Naive thymus-derived CD8-positive, alpha-beta T cell (primary cell): ENCODE results near the gene MFGE8. TPM values are rescaled to one million over a fixed set of nuclear protein-coding genes. Genes with fewer than 3 reads are reported as not detected.

Source experiments
- ATAC-seq, 2 donors: fragments of 150-1000 bp; cut with Tn5 transposase in 1 of 2; sonication (Bioruptor Pico), chemical (Tn5 transposase) in 1 of 2; 1 replicate in 1 of 2; 2 replicates in 1 of 2; pipeline ENCODE4 v1.10.0; 2021; ENCODE audit warnings: mild to moderate bottlenecking in 2 of 2, moderate library complexity in 2 of 2
- POLR2A ChIA-PET: fragments of 350-600 bp; sonication (Branson Sonifier 250); formaldehyde crosslinking; loops from one replicate; lab custom pipeline; 2021; ENCODE audit warnings: antibody characterized with exemption; lab: Charles Lee
- DNase-seq, 10 donors: peaks; one replicate each; pipeline versions ENCODE4 v3.0.0 to v3.0.0-alpha.2; 2020 to 2022
- H3K27ac Mint-ChIP-seq, 10 donors: one replicate each; pipeline ENCODE4 v1.8.0; 2020 to 2022; ENCODE audit warnings: mild to moderate bottlenecking in 10 of 10, mixed read lengths in 10 of 10, moderate library complexity in 4 of 10, inconsistent platforms in 1 of 10
- H3K27me3 Mint-ChIP-seq, 5 donors: one replicate each; pipeline ENCODE4 v1.8.0; 2021 to 2022; ENCODE audit warnings: mixed read lengths in 5 of 5
- H3K36me3 Mint-ChIP-seq, 3 donors: one replicate each; pipeline ENCODE4 v1.8.0; 2020 to 2022; ENCODE audit warnings: mixed read lengths in 3 of 3, mild to moderate bottlenecking in 2 of 3, inconsistent platforms in 1 of 3
- H3K4me1 Mint-ChIP-seq, 4 donors: one replicate each; pipeline ENCODE4 v1.8.0; 2021 to 2022; ENCODE audit warnings: mixed read lengths in 4 of 4
- H3K4me3 Mint-ChIP-seq, 10 donors: one replicate each; pipeline ENCODE4 v1.8.0; 2020 to 2022; ENCODE audit warnings: mild to moderate bottlenecking in 10 of 10, mixed read lengths in 10 of 10, moderate library complexity in 6 of 10, inconsistent platforms in 1 of 10
- H3K9me3 Mint-ChIP-seq, 9 donors: one replicate each; pipeline ENCODE4 v1.8.0; 2020 to 2022; ENCODE audit warnings: mixed read lengths in 9 of 9, mild to moderate bottlenecking in 3 of 9, inconsistent platforms in 1 of 9, moderate library complexity in 1 of 9
- polyA plus RNA-seq, 3 donors: library from polyadenylated mRNA; unstranded; fragments of 300-500 nt; fragmentation: Illumina TruSeq; gene quantifications; one replicate each; pipeline ENCODE4 v1.2.3, GENCODE V29; 2021
- total RNA-seq, 8 experiments: library from RNA in 2 of 8; stranded (reverse) in 2 of 8; gene quantifications; one replicate each; pipeline ENCODE4 v1.2.3 and lab custom pipeline; 2021 to 2026

MFGE8 gene
- total and polyA plus RNA-seq, 5 experiments from 2014 or later: 3.4 to 235 (median 11.2) TPM

DNA sequence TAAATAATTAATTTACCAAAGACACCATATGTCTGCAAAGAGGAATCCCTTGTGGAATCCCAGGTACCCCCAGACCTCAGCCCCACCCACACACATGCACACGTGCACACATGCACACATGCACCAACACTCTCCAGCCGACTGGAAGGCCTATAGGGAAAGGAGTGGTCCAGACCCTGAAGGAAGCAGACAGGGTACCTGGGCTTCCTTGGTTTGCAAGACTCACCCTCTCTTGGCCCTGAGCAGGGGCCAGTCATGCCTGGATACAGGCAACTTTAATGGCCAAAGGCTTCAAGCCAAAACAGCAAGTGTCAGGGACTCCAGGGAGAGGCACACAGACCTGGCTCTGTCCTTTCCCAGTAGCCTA lies 8.9 kb downstream of the MFGE8 start:
- Mint-ChIP-seq H3K27me3 (no peaks in the 10 kb centered on the region), H3K36me3 (peaks cover 0 to 22% (median 1%) of the 10 kb centered on the region in 3 donors), H3K4me3 (peak overlapping the region; percentile 5 to 87 (median 60)), H3K9me3 (no peaks in the 10 kb centered on the region), H3K4me1 (peaks cover 28 to 57% (median 46%) of the 10 kb centered on the region in 4 donors), H3K27ac (peak overlapping the region; percentile 84 to 98 (median 96))
- DNase-seq (no peak), ATAC-seq (peak in 1 of 2 donors; percentile 1)
- POLR2A ChIA-PET: interaction anchor here (0.5 to 2.9 kb wide), 14 partner anchors 9 to 474 kb away, joined by 3 to 30 read pairs (median 5); partner anchors contain the start of genes ABHD2, HAPLN3, ISG20 and MFGE8

- peak overlapping the region in 3 of 10 donors; percentile 8 to 36 (median 12) for H3K4me3 Mint-ChIP-seq
- DNase-seq: no peak
- no peak for ATAC-seq
- H3K9me3 Mint-ChIP-seq: no peaks in the 10 kb centered on the region
- POLR2A ChIA-PET: interaction anchor here (0.7 to 2.8 kb wide), 4 partner anchors 10 to 281 kb away, joined by 3 to 17 read pairs (median 7); partner anchors contain the start of genes ISG20 and MFGE8
- H3K36me3 Mint-ChIP-seq: peaks cover 0 to 18% (median 1%) of the 10 kb centered on the region in 3 donors
- H3K27ac Mint-ChIP-seq: peak overlapping the region; percentile 84 to 98 (median 96)
- peaks cover 25 to 54% (median 41%) of the 10 kb centered on the region in 4 donors for H3K4me1 Mint-ChIP-seq
- no peaks in the 10 kb centered on the region for H3K27me3 Mint-ChIP-seq
Measured at GRCh38 chr15:88902846-88903245, 10.3 kb downstream of the MFGE8 start.

DNA sequence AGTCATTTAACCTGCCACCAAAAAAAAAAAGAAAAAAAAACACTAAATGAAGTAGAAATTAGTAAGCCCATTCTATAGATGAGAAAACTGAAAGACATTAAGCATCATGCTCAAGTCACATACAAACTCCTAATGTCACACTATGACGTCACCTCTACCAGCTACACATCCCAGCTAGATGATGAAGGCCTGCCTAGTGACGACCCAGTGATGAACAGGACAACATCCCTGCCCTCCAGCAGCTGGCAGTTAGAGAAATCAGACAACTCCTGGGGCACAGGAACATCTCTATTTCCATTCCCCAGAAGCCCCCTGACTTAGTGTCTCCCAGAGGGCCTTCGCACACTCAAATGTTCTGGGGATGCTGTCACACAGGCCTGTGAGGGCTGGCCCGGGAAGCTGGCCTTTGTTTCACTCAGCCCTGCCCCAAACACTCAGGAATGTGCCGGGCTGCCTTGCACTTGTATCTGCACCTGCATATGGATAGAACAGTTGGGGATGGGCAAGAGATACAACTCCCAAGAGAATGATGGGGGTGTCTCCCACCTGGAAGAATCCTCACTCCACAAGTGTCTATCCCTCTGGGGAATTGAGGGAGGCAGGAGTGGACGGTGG lies 10.9 kb downstream of the MFGE8 start:
- H3K27ac Mint-ChIP-seq: peak overlapping the region; percentile 48 to 98 (median 96)
- ATAC-seq (no peak), DNase-seq (no peak)
- H3K36me3 Mint-ChIP-seq: peaks cover 0 to 18% (median 1%) of the 10 kb centered on the region in 3 donors
- POLR2A ChIA-PET: interaction anchor here (1.5 to 2.8 kb wide), 3 partner anchors 10 to 432 kb away, joined by 3 to 17 read pairs (median 6); partner anchors contain the start of genes MFGE8 and POLG
- no peaks in the 10 kb centered on the region for H3K9me3 Mint-ChIP-seq
- no peaks in the 10 kb centered on the region for H3K27me3 Mint-ChIP-seq
- H3K4me3 Mint-ChIP-seq: no peak overlapping the region
- peaks cover 30 to 58% (median 45%) of the 10 kb centered on the region in 4 donors for H3K4me1 Mint-ChIP-seq

DNA sequence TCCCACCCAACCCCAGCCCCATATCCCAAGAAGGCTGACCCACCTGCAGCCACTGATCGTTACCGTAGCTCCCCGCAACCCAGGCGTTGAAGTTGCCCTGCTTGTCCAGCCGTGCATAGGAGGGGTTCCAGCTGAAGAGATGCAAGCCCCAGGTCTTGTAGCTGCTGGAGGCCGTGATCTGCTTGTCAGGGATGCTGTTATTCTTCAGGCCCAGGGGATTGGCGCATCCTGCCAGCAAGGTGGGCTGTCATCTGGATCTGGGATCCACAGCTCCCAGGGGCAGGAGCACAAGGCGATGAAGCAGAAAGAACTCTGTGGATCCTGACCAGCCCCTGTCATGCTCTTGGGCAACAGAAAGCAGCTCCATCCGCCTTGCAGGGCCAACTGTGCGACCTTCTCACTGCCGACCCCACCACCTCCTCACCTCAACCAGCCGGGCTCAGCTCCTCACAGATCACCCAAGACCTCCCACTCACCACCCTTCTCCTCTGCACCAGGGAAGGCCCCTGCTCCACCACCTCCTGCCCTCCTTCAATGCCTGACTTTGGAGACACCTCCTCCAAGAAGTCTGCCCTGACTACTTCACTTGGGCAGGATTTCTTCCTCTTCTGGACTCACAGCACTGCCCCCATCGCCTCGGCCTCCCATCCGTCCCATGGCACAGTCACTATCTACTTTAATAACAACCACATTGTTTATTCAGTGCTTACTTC lies 11.5 kb downstream of the MFGE8 start:
- peaks cover 32 to 65% (median 52%) of the 10 kb centered on the region in 4 donors for H3K4me1 Mint-ChIP-seq
- H3K27me3 Mint-ChIP-seq: no peaks in the 10 kb centered on the region
- peaks cover 0 to 18% (median 0%) of the 10 kb centered on the region in 3 donors for H3K36me3 Mint-ChIP-seq
- POLR2A ChIA-PET: interaction anchor here (1.5 to 2.8 kb wide), 3 partner anchors 11 to 432 kb away, joined by 3 to 17 read pairs (median 6); partner anchors contain the start of genes MFGE8 and POLG
- H3K4me3 Mint-ChIP-seq: no peak overlapping the region
- H3K9me3 Mint-ChIP-seq: no peaks in the 10 kb centered on the region
- DNase-seq (no peak), ATAC-seq (no peak)
- H3K27ac Mint-ChIP-seq: peak overlapping the region in 9 of 10 donors; percentile 20 to 98 (median 72)

DNA sequence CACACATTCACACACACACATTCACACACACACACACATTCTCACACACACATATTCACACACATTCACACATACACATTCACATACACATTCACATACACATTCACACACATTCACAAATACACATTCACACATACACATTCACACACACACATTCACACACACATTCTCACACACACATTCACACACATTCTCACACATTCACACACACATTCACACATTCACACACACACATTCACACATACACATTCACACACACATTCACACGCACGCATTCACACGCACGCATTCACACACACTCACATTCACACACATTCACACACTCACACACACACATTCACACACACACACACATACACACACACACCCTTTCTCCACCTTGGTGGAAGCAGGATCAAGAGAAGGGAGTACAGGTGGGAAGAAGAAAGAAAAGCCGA lies 12.2 kb downstream of the MFGE8 start:
- Mint-ChIP-seq H3K27ac (peak overlapping the region in 7 of 10 donors; percentile 17 to 98 (median 39)), H3K36me3 (peaks cover 0 to 18% (median 0%) of the 10 kb centered on the region in 3 donors), H3K9me3 (no peaks in the 10 kb centered on the region), H3K4me3 (peak overlapping the region in 2 of 10 donors; percentile 5 to 55), H3K27me3 (no peaks in the 10 kb centered on the region), H3K4me1 (peaks cover 36 to 64% (median 56%) of the 10 kb centered on the region in 4 donors)
- POLR2A ChIA-PET: interaction anchor here (1.5 to 2.8 kb wide), 2 partner anchors 12 to 433 kb away, joined by 3 to 17 read pairs; partner anchors contain the start of genes MFGE8 and POLG
- DNase-seq (no peak), ATAC-seq (no peak)

GRCh38 chr15:88900309-88900981 lies 12.7 kb downstream of the MFGE8 start:
- H3K9me3 Mint-ChIP-seq: no peaks in the 10 kb centered on the region
- DNase-seq (no peak), ATAC-seq (no peak)
- peaks cover 0 to 3% (median 0%) of the 10 kb centered on the region in 5 donors for H3K27me3 Mint-ChIP-seq
- peak overlapping the region in 8 of 10 donors; percentile 17 to 98 (median 58) for H3K27ac Mint-ChIP-seq
- POLR2A ChIA-PET: no interaction called here
- peak overlapping the region in 2 of 10 donors; percentile 5 to 55 for H3K4me3 Mint-ChIP-seq
- H3K4me1 Mint-ChIP-seq: peaks cover 38 to 67% (median 57%) of the 10 kb centered on the region in 4 donors
- H3K36me3 Mint-ChIP-seq: peaks cover 0 to 18% (median 0%) of the 10 kb centered on the region in 3 donors

DNA sequence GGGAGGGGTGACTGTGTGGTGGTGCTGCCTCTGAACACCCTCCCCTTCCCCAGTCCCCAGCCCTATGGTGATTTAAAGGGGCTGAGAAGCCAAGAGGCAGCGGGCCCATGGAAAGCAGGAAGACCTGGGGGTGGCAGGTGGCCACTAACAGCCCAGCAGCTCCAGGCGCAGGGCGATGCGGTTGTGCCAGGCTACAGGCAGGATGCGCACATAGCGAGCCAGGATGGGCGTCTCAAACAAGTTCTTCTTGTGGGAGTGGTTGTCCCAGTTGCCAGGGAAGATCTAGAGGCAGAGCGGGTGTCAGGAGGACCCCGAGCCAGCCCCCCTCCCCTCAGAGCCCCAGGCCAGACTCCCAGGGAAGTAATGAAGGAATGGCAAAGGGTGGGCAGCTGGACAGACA lies 13.9 kb downstream of the MFGE8 start:
- POLR2A ChIA-PET: interaction anchor here (0.7 kb wide), 1 partner anchor 11 kb away, joined by 6 read pairs; no protein-coding TSS in a partner anchor
- ATAC-seq (no peak), DNase-seq (no peak)
- peaks cover 0 to 18% (median 0%) of the 10 kb centered on the region in 3 donors for H3K36me3 Mint-ChIP-seq
- H3K4me3 Mint-ChIP-seq: no peak overlapping the region
- H3K27ac Mint-ChIP-seq: peak overlapping the region in 3 of 10 donors; percentile 13 to 65 (median 41)
- peaks cover 31 to 58% (median 50%) of the 10 kb centered on the region in 4 donors for H3K4me1 Mint-ChIP-seq
- no peaks in the 10 kb centered on the region for H3K9me3 Mint-ChIP-seq
- H3K27me3 Mint-ChIP-seq: peaks cover 0 to 3% (median 0%) of the 10 kb centered on the region in 5 donors

- Mint-ChIP-seq H3K4me3 (no peak overlapping the region), H3K36me3 (peaks cover 0 to 18% (median 0%) of the 10 kb centered on the region in 3 donors), H3K9me3 (no peaks in the 10 kb centered on the region), H3K4me1 (peaks cover 28 to 58% (median 49%) of the 10 kb centered on the region in 4 donors), H3K27ac (peak overlapping the region in 2 of 10 donors; percentile 15 to 60), H3K27me3 (peaks cover 0 to 3% (median 0%) of the 10 kb centered on the region in 5 donors)
- POLR2A ChIA-PET: interaction anchor here (0.7 to 1.2 kb wide), 2 partner anchors 234 to 246 kb away, joined by 3 read pairs; no protein-coding TSS in a partner anchor
- DNase-seq (no peak), ATAC-seq (no peak)
Measured at GRCh38 chr15:88898736-88899135, 14.4 kb downstream of the MFGE8 start.

- H3K4me1 Mint-ChIP-seq: peaks cover 25 to 53% (median 42%) of the 10 kb centered on the region in 4 donors
- peak; percentile 81 to 88 for ATAC-seq
- peak overlapping the region in 9 of 10 donors; percentile 41 to 91 (median 74) for H3K27ac Mint-ChIP-seq
Measured at GRCh38 chr15:88897456-88898194, 15.6 kb downstream of the MFGE8 start.

DNA sequence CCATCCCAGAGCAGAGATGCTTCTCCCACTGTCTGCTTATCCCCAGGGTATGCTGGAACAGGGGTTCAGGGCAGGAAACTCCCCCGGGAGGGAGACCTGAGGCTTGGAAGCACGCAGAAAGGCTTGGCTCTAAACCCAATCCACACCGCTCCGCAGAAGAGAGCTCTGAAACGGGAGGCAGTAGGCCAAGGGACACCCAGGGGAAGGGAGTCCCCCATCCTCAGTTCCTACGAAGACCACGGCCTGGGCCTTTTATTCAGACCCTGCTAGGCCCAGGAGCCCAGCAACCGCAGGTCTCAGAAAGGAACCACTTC lies 16.1 kb downstream of the MFGE8 start:
- DNase-seq: no peak
- ATAC-seq: no peak
- peaks cover 0 to 3% (median 0%) of the 10 kb centered on the region in 5 donors for H3K27me3 Mint-ChIP-seq
- H3K36me3 Mint-ChIP-seq: peaks cover 0 to 16% (median 0%) of the 10 kb centered on the region in 3 donors
- peak overlapping the region in 8 of 10 donors; percentile 63 to 91 (median 75) for H3K27ac Mint-ChIP-seq
- POLR2A ChIA-PET: interaction anchor here (1.4 kb wide), 1 partner anchor 16 kb away, joined by 6 read pairs; the partner anchor contains the start of gene MFGE8
- H3K4me1 Mint-ChIP-seq: peaks cover 25 to 48% (median 39%) of the 10 kb centered on the region in 4 donors
- H3K9me3 Mint-ChIP-seq: no peaks in the 10 kb centered on the region
- peak overlapping the region in 9 of 10 donors; percentile 16 to 84 (median 72) for H3K4me3 Mint-ChIP-seq

More at GRCh38 chr15:88897456-88898194, 15.6 kb downstream of the MFGE8 start:
- H3K9me3 Mint-ChIP-seq: no peaks in the 10 kb centered on the region
- peak; percentile 64 to 93 (median 76) for DNase-seq
- POLR2A ChIA-PET: interaction anchor here (1.2 to 1.4 kb wide), 2 partner anchors 15 to 245 kb away, joined by 3 to 6 read pairs; partner anchors contain the start of gene MFGE8
- peaks cover 0 to 18% (median 0%) of the 10 kb centered on the region in 3 donors for H3K36me3 Mint-ChIP-seq
- H3K27me3 Mint-ChIP-seq: peaks cover 0 to 3% (median 0%) of the 10 kb centered on the region in 5 donors
- H3K4me3 Mint-ChIP-seq: peak overlapping the region in 9 of 10 donors; percentile 16 to 84 (median 72)
